HG03108 (cell line): ENCODE data around the gene CCDC90B.
"Not testable (repeated sequence)": the region's sequence is repeated elsewhere in the genome, so short reads cannot be mapped to it uniquely, and the experiment has no call there.

Source experiments
- ATAC-seq: cut with Tn5 transposase; IDR thresholded peaks from one replicate; pipeline ENCODE4 v1.9.1; 2021; ENCODE audit warnings: moderate library complexity; ENCODE audit not compliant: unreplicated experiment

CCDC90B gene

GRCh38 chr11:83292709-83293456 is 6.7 kb upstream of the CCDC90B start:
- ATAC-seq = peak; percentile 43

- no peak for ATAC-seq
Measured at GRCh38 chr11:83287631-83288030, 1.5 kb upstream of the CCDC90B start.

DNA sequence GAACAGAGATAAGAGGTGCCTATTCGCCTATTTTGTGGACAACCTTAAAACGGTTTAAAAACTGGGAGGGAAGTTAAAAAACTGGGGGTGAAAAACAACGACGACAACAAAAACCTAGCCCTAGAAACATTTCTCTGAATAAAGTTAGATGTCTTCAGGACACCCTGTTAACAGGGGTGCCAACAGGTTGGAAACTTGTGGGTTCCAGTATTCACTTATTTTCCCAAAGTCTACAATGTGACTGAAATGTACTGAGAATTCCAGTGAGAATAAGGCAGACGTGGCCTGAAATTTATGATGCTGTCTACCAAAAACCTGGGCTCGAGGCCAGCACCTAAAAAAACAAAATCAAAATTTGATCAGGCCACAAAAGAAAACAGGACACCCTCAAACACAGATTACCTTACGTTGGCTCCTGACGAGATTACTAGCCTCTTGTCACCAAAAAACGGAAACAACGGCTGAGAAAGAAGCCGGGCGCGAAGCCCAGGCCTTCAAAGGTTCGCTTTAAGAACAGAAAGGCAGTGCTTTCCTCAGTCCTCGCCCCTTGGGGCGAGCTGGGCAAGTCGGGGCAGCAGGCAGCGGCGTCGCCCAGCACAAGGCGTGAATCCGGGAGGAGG is 906 bp downstream of the CCDC90B start:
- peak; percentile 41 for ATAC-seq

DNA sequence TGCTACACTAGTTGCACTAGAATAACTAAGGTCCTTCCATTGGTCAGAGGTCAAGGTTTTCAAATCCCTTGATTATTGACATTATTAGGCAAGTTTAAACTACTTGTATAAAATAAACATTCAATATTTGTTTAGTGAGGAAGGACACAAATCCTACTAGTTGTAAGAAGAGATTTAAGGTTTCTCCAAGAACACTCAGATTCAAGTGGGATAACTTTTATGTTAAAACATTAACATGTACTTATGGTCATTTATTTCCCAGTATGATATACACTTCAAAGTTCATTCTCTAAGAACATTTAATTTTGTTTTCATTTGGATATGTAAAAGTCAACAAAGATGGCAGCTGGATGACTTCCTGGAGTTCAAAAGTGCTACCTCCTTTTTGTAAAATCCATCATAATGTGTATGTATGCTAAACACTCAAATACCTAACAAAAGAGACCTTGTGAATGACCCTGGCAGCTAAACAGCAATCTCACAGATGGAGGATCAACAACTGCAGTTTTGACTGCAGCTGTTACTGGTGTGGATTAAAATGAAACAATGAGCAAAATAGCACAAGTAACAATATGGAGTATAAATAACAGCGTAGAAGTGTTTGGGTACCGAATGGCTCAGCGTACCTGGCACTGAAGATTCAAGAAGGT is 1.5 kb downstream of the CCDC90B start:
- ATAC-seq = no peak

DNA sequence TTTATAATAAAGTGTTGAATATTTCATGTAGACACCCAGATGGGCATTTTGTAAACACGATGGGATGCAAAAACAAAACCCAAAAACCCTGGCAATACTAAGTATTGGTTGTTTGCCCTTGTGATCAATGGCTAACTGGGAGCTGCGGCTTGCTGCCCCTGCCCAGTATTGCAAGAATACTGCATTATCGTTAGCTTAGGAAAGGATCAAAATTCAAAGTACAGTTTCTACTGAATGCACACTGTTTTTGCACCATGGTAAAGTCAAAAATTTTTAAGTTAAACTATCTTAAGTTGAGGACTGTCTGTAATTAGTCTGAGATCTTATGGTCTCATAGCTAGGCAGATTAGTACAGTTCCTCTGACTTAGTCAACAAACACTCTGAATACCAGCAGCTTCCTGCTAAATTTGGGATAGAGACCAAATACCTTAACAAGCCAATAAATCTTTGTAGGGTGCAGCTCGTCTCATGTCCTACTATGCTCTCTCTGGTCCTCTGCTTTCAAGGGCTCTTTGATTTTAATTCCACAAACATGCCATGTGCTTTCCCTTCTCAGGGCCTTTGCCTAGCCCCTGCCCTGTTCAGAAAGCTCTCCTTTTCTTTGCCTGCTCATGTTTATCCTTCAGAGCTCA is 4.0 kb downstream of the CCDC90B start:
- ATAC-seq = no peak

DNA sequence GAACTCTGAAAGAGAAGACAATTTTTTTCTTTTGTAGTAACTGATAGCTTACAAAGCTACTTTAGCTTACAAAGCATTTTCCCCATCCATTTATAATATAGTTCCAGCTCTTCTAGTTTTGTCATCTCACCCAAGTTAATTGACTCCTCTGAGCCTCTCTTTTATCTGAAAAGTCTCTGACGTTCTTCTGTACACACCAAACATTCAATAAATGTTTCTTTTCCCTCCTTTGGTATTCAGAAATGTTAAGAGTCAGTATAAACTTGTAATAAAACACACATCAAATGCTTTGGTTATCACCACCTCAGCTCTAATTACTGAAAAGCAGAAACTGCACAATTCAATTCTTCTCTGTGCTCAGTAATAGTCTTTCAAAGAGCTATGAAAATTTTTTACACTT is 5.9 kb downstream of the CCDC90B start:
- no peak for ATAC-seq

GRCh38 chr11:83278351-83278750 is 7.8 kb downstream of the CCDC90B start:
- no peak for ATAC-seq

GRCh38 chr11:83275888-83276641 is 10.1 kb downstream of the CCDC90B start:
- no peak for ATAC-seq

GRCh38 chr11:83272627-83273026 is 13.5 kb downstream of the CCDC90B start:
- no peak for ATAC-seq

DNA sequence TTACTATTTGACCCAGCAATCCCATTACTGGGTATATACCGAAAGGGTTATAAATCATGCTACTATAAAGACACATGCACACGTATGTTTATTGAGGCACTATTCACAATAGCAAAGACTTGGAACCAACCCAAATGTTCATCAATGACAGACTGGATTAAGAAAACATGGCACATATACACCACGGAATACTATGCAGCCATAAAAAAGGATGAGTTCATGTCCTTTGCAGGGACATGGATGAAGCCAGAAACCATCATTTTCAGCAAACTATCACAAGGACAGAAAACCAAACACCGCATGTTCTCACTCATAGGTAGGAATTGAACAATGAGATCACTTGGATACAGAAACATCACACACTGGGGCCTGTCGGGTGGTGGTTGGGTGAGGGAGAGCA is 14.4 kb downstream of the CCDC90B start:
- not testable (repeated sequence) for ATAC-seq

- not testable (repeated sequence) for ATAC-seq
Measured at GRCh38 chr11:83269080-83269479, 17.1 kb downstream of the CCDC90B start.

DNA sequence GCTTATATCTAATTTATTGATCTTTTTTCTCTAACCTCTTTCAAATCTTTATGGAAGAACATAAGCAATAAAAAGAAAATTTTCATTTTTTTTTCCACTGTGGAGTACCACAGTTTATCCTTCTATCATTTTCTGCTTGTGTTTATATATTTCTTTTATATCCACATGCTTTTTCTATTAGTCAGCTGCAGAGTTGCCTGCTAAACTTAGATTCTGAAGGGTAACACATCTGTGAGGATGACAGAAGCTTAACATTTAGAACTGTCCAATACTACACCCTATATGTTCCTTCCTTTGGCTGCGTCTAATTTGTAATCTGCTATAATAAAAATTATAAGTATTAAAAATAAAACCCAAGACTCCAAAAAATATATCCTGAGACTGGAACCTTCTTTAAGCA is 20.8 kb downstream of the CCDC90B start:
- ATAC-seq = no peak

- ATAC-seq = no peak
Measured at GRCh38 chr11:83259559-83259958, 26.6 kb downstream of the CCDC90B start.

DNA sequence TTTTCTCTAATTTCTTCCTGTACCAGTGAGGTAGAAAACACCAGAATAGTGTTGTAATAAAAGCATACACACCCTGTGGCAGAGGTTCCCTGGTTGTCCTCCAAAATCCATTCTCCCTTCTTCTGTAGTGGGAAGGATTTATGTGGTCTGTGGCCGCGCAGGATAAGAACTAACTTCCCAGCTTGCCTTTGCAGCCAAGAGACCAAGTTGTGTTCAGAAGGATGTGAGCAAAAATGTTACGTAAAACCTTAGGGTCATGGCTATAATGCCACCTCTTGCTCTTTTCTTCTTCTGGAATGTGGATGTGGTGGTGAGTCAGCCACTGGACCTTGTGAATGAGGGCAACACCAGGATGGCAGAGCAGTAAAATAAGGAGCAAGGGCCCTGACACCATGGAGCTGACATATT is 28.4 kb downstream of the CCDC90B start:
- no peak for ATAC-seq

GRCh38 chr11:83256602-83257340 is 29.4 kb downstream of the CCDC90B start:
- ATAC-seq = no peak

DNA sequence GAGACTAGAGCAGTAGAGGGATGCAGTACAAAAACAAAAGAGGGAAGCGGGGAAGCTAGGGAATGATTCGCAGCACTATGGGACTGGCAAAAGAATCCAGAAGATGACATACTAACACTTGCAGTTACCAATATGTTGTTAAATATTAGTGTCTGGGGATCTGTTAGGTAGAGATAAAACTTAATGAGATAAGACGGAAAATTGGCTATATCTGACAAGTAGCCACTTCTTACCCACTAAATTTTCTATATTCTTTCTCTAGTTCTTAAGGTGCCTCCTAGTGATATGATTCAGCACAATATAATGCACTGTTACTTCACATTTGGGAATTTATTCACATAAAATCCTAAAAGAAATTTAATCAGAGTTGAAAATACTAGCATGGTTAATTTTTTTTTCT is 30.8 kb downstream of the CCDC90B start:
- no peak for ATAC-seq

- no peak for ATAC-seq
Measured at GRCh38 chr11:83252941-83253340, 33.2 kb downstream of the CCDC90B start.

DNA sequence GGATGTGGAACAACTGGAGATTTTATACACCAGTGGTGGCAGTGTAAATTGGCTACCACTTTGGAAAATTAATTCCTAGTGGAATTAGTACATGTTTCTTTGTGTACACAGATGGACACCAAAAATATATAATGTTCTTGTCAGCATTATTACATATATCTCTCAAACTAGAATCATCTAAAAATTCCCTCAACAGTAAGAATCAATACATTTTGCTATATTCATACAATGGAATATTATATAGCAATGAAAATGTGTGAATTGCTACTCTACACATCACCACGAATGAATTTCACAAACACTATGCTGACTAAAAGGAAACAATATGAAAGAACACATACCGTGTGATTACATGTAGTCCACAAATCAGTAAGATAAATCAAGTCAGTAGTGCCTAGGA is 33.9 kb downstream of the CCDC90B start:
- ATAC-seq = no peak

GRCh38 chr11:83249972-83250593 is 36.1 kb downstream of the CCDC90B start:
- peak; percentile 71 for ATAC-seq

DNA sequence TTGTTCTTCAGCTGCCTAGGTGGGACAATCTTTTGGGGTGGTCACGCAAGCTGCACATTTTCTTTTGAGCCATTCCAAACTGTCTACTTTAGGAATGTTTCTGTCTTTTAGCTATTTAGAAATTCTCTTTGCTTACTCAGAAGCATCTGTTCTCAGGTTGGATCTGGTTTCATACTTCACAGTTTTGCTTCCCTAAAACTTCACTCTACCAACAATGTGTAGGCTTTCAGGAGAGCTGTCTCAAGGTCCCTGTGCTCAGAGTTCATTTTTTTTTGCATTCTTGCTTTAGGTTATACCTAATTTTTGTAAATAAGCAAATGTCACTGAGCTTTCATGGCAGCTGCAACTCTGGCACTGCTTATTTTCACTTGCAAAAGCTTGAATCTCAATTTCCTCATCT is 36.7 kb downstream of the CCDC90B start:
- ATAC-seq = no peak
